Stromal cell of bone marrow (primary cell): ENCODE results near the gene IRF6.

Experiments used
- DNase-seq: peaks from one replicate; pipeline ENCODE4 v3.0.0-alpha.2; 2012; ENCODE audit warnings: low read depth

IRF6 gene

DNA sequence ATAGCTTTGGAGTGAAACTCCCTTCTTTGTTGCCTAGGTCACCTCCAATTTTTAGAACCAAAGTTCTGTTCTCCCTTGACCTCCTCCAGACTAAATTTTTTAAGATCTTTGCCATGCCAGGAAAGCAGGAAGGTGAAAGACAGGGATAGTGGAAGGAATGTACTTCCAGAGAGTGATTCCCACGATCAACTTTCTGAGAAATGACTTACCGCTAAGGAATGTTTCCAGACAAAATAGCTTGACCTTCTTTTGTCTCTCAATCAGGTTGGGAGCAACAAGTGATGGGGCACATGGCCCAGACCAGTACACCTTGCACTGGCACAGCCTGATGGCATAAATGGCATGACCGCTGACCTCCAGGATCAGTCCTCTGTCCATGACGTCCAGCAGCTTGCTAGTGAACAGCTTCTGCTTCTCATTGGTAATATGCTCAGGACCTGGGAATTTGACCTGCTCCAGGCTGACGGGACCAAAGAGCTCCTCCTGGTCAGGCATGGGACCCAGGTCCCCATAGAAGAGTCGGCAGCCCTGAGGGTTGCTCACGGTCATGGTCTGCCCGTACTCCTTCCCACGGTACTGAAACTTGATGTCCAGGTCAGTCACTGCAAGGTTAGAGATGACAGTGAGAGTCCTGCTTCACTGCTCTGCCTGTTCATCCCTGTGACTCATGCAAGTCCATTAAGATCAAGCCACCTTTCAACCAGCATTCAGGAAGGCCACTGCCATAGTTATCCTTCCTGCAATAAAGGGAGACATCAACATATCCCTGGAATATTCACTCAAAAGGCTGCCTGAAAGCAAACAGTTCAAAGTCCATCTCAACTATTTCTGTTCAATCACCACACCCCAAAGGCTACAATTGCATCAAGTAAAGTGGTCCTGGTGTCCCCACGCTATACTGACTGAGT is 15.4 kb downstream of the IRF6 start:
- no peak for DNase-seq

DNA sequence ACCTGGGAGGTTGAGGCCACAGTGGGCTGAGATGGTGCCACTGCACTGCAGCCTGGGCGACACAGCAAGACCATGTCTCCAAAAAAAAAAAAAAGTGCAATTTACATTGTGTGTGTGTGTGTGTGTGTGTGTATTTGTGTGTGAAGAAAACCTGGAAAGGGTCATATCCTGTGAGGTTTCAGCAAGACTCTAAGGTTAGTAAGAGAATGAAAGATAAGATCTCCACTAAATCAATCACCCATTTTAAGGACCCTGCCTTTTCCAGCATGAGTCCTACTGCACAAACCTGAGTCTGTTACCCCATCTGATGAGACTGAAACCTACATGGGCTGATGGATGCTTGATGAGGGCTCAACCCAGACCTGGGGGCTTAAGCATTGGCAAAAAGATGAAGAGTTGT is 16.7 kb downstream of the IRF6 start:
- DNase-seq, result no peak

DNA sequence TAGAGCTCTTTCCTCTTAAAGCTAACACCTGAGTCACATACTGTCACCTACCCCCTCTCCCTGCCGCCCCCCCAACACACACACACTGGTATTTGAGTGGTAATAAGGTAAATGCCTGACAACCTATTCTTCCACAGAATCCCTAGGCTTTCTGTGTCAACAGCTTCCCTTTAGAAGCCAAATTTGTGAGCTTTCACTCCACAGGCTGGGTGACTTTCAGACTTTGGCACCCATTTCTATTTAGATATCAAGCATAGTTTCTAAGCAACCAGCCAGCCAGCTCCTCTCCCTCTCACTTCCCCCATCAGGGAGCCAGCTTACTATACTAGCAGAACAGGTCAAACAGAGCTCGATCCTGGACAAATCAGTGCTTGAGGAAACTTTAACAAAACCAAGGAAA is 18.4 kb downstream of the IRF6 start:
- peak; percentile 25 for DNase-seq

DNA sequence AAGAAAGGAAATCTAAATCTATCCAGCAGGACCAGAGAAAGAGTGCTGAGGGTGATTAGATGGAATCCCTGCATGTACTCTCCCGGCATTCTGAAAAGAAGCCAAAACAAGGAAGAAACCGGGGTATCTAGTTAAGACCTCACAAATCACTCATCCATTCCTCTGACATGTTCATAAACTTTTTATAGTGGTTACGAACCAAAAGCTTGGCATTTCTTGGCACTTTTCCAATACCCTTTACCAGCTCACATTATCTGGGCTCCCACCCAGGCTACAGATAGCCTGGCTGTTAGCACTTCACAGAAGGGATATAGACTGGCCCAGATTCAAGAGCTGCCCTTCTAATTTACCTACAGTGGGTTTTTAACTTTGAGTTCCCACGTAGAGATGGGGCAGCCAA is 19.8 kb downstream of the IRF6 start:
- DNase-seq, result no peak

DNA sequence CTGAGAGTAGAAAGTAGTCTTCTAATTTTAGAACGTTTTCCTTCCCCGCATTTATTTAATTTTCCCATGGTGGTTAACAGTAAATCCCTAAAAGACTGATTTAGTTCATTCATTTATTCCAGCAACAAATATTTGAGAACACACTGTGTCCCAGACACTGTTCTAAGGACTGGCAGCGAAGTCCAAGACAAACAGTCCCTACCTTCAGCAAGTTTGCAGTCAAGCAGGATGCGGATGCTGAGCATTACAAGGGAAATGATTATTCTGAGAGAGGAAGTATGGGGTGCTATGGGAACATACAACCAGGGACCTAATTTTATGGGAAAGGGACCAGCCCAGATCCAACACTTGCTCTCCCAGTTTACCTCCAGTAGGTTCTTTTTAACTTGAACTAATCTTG is 20.4 kb downstream of the IRF6 start:
- DNase-seq, result no peak

DNA sequence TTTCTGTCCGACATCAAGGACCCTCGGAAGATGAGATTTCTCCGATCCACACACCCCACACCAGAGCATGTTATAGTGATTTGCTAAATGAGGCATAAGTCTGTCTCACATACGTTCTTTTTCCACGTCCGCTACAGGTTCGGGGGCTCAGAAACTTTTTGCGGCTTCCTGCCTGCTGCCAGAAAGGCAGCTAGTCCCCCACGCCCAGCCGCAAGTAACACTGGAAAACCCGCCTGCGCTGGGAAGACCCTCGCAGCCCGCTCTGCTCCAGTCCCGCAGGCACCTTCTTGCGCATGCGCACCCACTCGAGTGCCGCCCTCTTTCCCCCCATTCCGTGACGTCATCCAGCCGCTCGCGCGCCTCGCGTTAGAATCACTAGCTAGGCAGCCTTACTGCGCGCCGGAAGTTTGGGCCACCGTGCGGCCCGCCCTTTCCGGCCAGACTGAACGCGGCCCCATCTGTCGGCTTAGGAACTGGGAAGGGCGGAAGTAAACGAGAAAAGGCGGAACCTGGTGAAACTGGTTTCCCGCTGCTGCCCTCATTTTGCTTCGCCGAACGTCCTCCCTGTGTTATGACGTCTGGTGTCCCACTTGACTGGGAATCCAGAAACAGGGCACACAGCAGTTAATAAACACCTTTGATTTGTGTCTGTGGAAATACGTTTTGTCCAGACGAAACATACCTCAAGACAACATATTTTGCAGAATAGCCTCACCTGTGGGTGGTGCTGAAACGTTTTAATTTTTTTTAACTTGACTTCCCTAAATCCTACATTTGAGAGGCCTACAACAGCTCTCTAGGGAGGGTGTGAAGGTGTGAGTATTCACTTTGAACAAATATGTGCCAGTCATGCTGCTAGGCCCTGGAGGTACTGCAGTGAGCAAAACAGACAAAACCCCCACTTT is 21.4 kb downstream of the IRF6 start, which contains the start of gene C1orf74:
Gene C1orf74 (minus strand): TSS at position 295 of the 905 bp plus-strand sequence. CDS start 925 bp downstream, outside the sequence.
- peak; percentile 95 for DNase-seq

DNA sequence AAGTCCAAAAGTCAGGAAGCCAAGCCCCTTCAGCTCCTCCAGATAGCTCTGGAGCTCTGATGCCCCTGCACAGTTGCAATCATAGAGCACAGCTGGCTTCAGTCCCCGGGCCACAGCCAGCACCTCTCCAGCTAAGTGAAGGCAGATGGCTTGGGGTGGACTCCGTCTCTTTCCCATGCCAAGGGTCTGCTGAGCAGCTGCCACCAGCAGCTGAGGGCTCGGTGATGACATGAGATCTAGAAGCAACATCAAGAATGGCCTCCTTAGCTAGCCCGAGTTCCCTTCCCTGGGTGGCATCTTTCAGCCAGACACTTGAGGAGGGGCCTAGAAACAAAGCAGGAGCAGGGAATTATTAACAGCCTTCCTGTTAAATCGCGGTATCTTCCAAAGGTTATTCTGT is 22.6 kb downstream of the IRF6 start:
- DNase-seq, result no peak

DNA sequence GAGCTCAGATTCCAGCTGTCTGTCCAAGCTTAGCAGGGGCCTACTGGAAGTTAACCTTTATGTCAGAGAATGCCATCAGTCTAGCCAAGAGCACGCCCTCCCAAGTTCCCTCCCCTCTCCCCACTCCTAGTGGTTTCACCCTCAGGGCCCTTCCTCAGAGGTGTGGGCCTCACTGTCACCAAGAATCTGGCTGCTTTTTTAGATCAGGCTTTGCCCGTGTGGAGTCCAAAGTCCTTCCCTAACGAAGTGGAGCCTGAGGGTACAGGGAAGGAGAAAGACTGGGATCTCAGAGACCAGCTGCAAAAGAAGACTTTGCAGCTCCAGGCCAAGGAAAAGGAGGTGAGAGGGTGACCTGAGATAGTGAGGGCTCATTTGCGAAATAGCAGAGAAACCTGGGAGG is 25.7 kb downstream of the IRF6 start:
- no peak for DNase-seq

DNA sequence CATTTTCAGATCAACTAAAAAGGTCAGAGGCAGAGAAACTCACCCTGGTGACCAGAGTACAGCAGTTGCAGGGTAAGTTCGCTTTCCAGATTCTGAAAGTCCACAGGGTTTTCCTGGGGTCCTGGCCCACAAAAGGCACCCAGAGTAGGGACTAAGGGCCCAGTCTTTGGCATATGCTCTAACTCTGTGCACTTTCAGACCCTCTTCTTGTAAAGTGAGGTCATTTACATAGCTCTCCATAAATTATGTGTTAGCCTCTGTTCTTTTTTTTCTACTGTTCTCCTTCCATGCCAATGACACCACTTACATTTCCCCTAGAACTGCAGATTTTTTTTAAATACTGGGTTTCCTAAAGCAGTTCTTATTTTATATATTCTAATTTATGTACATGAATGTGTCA is 27.8 kb downstream of the IRF6 start:
- no peak for DNase-seq

DNA sequence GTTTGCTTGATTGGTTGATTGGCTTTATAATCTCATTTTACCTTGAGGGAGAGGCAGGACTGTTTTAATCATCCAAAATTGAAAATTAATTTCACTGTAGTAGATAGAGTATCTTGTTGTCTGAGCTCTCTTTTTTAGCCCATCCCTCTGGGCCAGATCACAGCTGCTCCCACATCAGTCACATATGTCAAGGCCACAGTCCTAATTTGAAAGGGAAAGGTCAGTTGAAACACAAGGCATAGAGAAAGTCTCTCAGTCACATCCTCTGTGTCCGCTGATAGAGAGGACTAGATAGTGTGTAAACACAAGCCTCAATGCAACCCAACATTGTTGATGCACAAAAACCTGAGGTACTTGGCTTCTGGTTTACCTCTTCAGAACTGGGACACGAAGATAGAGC is 28.4 kb downstream of the IRF6 start:
- DNase-seq, result no peak

DNA sequence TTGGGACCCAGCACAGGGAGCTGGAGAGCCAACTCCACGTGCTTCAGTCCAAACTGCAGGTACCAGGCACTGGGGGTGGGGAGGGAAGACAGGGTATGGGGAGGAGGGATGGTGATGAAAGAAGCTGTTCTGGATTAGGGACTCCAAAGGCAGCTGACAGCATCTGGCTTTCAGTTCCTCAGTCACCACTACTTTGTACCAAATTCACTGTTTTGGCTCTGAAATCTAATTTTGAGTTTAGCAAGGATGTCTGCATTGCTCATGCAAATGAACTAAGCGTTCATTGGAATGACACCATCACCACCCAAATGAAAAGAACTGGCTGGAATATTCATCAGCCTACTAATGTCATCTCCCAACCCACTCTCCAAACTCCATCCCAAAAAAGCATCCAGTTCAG is 30.3 kb downstream of the IRF6 start:
- no peak for DNase-seq

DNA sequence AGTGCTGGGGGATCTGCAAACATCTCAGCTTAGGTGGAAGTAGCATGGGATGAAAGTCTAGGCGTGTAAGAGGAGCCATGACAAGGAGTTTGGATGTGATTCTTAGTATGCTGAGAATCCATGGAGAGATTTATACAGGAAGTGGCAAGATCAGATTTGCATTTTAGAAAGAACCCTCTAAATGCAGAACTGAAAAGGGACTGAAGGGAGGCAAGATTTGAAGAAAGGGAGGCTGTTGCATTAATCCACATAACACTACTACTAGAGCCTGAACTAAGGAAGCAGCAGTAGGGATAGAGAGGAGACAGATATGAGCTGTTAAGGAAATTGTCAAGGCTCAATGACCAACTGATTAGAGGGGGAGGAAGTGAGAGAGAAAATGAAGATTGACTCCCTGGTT is 31.4 kb downstream of the IRF6 start:
- DNase-seq, result no peak

DNA sequence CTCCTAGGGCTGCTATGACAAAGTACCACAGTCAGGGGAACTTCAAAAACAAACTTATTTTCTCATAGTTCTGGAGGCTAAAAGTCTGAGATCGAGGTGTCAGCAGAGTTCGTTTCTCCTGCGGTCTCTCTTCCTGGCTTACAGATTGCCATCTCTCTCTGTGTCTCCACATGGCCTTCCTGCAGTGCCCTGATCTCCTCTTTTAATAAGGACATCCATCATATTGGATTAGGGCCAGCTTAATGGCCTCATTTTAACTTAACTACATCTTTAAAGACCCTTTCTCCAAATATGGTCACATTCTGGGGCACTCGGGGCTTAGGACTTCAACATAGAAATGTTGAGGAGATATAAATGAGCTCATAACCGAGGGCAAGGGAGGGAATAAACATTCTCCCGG is 33.8 kb downstream of the IRF6 start:
- DNase-seq, result no peak

DNA sequence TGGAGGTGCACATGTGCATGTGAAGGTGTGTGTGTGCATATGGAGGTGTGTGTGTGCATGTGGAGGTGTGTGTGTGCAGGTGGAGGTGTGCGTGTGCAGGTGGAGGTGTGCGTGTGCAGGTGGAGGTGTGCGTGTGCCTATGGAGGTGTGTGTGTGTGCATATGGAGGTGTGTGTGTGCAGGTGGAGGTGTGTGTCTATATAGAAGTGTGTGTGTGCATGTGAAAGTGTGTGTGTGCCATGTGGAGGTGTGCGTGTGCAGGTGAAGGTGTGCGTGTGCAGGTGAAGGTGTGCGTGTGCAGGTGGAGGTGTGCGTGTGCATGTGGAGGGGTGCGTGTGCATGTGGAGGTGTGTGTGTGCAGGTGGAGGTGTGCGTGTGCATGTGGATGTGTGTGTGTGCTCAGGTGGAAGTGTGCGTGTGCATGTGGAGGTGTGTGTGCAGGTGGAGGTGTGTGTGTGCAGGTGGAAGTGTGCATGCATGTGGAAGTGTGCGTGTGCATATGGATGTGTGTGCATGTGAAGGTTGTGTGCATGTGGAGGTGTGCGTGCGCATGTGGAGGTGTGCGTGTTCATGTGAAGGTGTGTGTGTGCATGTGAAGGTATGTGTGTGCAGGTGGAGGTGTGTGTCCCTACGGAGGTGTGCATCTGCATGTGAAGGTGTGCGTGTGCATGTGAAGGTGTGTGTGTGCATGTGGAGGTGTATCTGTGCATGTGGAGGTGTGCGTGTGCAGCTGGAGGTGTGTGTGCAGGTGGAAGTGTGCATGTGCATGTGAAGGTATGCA is 35.1 kb downstream of the IRF6 start:
- DNase-seq, result no peak

DNA sequence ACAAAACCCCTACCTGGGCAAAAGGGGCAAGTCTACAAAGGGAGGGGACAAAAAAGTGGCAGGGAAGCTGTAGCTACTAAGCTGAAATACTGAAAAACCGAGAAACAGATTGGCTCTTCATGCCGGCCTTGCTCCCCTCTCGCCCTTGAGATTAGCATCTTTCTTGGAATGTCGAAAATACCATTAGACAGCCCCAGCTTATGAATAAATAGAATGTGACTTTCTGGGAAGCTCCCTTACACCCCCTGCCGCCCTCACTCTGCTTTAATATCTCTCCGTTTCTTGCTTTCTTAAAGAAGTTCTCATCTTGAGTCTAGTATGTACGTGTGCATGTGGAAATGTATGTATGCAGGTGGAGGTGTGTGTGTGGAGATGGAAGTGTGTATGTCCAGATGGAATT is 36.0 kb downstream of the IRF6 start:
- no peak for DNase-seq

DNA sequence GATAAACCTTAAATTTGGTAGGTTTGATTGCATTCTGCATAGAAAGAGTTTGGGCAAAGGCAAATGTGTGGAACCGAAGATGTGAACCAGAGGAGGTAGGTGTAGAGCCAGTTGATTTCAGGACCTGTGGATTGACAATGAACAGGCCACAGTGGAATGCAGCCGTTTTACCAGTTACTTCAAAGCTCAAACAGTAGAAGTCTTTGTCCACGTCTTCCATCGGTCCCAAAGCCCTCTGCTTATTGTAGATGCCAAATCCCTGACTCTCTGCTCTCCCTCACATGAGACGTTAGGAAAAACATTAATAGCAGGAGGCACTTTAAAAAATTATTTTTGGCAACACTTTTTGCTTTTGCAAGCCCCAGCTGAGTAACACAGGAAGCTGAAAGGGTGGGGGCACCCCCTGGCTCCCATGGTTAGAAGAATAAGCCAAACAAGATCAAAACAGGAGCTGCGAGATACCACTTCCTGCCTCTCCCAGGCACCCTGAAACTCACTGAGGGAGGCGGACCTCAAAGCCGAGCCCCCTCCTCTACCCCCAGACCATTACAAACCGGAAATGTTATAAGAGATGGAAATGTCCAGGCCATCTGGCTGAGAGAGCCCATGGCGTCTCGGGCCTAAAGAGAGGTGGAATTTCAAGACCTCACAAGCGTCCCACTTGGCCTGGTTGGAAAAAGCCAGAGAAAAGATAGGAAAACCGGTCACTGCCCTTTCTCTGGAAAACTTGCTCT is 36.6 kb downstream of the IRF6 start:
- DNase-seq, result peak; percentile 95

DNA sequence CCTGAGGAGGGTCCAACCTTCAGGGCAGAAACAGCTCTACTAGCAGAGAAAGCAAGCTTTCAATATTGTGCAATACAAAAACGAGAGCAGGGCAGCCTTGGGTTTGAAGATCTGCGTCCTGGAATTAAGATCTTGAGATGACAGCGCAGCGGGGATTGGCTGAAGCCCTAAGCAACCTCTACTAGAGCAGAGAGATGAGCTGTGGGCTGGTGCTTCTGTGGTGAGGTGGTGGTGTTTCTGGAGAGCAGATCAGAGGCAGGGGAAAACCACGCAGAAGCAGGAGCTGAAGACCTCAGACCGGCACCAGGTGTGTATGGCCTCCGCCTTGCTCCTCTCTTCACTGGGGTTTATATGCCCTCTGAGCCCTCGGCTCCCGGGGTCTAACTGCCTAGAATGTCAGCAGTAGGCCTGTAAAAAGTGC is 37.6 kb downstream of the IRF6 start:
- DNase-seq, result no peak

DNA sequence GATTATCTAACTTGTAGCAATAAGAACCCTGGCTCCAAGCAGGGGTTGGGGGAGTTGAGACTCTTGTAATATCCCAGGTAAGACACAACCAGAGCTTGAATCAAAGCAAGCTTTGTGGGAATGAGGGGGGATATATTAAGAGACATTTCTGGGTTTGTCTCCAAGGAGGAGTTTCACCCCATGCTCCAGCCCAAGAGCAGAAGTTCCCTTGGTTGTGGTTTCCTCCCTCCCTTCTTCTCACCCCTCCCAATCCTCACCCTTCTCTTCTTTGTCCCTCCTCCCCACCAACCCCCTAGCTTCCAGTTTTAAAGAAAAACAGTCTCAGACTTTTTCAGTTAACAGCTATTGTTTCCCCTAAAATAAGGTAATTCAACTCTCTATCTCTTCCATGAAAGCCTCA is 38.2 kb downstream of the IRF6 start:
- no peak for DNase-seq

DNA sequence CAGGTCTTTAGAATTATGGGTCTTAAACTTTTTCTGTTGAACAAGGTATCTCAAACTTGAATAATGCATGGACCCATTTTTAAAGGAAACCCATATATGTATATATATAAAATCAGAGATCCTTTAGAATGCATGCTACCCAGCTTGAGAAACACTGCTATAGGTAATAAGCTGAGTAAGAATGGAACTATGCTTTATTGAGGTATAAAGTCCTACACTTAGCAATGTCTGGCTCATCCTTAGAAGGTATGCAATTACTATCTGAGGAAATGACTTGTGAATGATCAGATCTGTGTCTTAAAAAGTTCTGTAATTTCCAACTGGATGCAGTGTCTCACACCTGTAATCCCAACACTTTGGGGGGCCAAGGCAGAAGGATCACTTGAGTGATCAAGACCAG is 38.8 kb downstream of the IRF6 start:
- no peak for DNase-seq

DNA sequence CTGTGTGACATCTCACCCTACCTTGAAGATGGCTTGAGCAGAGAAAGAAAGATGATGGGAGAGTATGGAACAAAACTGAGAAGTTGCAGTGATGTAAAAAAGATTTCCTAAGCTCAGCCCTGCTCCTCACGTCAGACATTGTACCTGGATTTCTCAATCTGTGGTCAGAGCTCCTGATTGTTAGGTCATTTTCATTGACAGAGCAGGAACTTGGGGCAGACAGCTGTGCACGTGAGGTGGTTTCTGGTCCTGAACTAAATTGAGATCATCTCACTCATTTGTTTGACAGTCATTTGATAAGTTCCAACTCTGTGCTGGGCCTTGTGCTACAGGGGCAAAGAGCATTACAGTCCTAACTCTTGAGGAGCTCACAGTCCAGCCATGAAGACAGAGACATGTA is 39.9 kb downstream of the IRF6 start:
- no peak for DNase-seq

DNA sequence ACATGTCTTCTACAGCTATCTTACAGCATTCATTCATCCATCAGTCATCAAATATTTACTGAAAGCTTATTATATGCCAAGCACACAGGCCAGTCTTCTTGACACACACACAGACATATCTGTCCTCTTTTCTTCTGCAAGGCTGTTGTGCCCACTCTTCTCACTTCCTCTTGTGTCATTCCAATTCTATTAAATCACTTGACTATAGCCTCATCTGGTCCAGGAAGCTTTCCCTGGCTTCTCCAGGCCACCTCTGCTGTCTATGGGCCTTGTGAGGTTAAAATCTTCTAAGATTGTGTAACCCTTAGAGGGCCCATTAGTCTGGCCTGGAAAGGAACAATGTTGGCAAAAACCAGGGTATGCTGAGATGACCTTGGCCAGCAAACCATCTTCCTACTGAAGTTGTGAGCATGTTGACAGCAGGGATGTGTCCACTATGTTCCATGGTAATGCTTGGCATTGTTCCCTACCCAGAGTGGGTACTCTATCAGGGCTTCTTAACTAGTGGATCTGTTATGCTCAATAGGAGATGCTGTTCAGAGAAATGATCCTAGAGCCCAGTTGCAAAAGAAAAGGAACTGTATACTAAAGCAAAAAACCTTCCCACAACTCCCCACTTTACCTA is 44.8 kb downstream of the IRF6 start:
- DNase-seq, result no peak
